H1 (cell line): Measurements from ENCODE around the gene TTC33. TPM values are rescaled to one million over a fixed set of nuclear protein-coding genes. Genes with fewer than 3 reads are reported as not detected.

Source experiments
- CTCF ChIA-PET: fragments of 300-600 bp; sonication (Branson Sonifier 250); formaldehyde crosslinking; loops from one replicate; lab custom pipeline; 2021; ENCODE audit not compliant: partially characterized antibody; lab: Charles Lee
- POLR2A ChIA-PET: fragments of 300-600 bp; sonication (Branson Sonifier 250); formaldehyde crosslinking; loops from one replicate; lab custom pipeline; 2021; ENCODE audit warnings: inconsistent platforms; ENCODE audit not compliant: partially characterized antibody; lab: Charles Lee
- DNase-seq, 2 experiments: peaks; one replicate each; pipeline versions ENCODE4 v3.0.0 to v3.0.0-alpha.2; 2010 to 2022; ENCODE audit warnings: low spot score in 2 of 2, low read depth in 1 of 2, mixed read lengths in 1 of 2
- FAIRE-seq: peaks from 2 replicates; lab custom pipeline; 2011; peaks lifted over from hg19 to GRCh38; lab: Jason Lieb, UNC
- H2AFZ ChIP-seq: 2 replicates; pipeline ENCODE4 v1.8.1; 2012; ENCODE audit warnings: low read length, inconsistent platforms
- H2AK5ac ChIP-seq: 2 replicates; pipeline ENCODE4 v1.6.1; 2013; ENCODE audit warnings: low read depth, low read length
- H2BK120ac ChIP-seq: replicated peaks from 2 replicates; pipeline ENCODE3; 2013; ENCODE audit warnings: low read depth, low read length, inconsistent platforms
- H2BK12ac ChIP-seq: 2 replicates; pipeline ENCODE4 v1.6.1; 2013; ENCODE audit warnings: low read depth, low read length
- H2BK15ac ChIP-seq: 2 replicates; pipeline ENCODE4 v1.6.1; 2013; ENCODE audit warnings: low read length
- H2BK20ac ChIP-seq: 2 replicates; pipeline ENCODE4 v1.6.1; 2013; ENCODE audit warnings: low read length
- H2BK5ac ChIP-seq: 2 replicates; pipeline ENCODE4 v1.6.1; 2013; ENCODE audit warnings: low read depth, low read length
- H3K14ac ChIP-seq: 2 replicates; pipeline ENCODE4 v1.6.1; 2013; ENCODE audit warnings: inconsistent platforms; ENCODE audit not compliant: insufficient read length
- H3K18ac ChIP-seq: 2 replicates; pipeline ENCODE4 v1.6.1; 2013; ENCODE audit warnings: low read length; ENCODE audit errors: extremely low read depth
- H3K23ac ChIP-seq: 2 replicates; pipeline ENCODE4 v1.6.1; 2013; ENCODE audit warnings: inconsistent platforms; ENCODE audit not compliant: insufficient read length
- H3K23me2 ChIP-seq: 2 replicates; pipeline ENCODE4 v1.6.1; 2013; ENCODE audit warnings: low read depth, low read length
- H3K27ac ChIP-seq: 2 replicates; pipeline ENCODE4 v1.6.1; 2011; ENCODE audit warnings: low read depth, low read length, inconsistent platforms
- H3K27me3 ChIP-seq, 4 experiments: replicated peaks in 1 of 4; 1 replicate in 1 of 4; 2 replicates in 3 of 4; pipeline versions ENCODE4 v1.6.1 to v1.8.1; 2011 to 2013; ENCODE audit warnings: low read length in 3 of 4, mild to moderate bottlenecking in 3 of 4, inconsistent platforms in 2 of 4, mixed read lengths in 2 of 4, moderate library complexity in 1 of 4; ENCODE audit not compliant: control insufficient read depth in 3 of 4, insufficient read depth in 3 of 4; ENCODE audit errors: extremely low read depth in 1 of 4
- H3K36me3 ChIP-seq, 4 experiments: 2 replicates each; pipeline versions ENCODE4 v1.6.1 to v1.8.1; 2011 to 2013; ENCODE audit warnings: mild to moderate bottlenecking in 4 of 4, low read length in 3 of 4, moderate library complexity in 2 of 4, control low read depth in 1 of 4, inconsistent platforms in 1 of 4; ENCODE audit not compliant: insufficient read depth in 4 of 4, control insufficient read depth in 2 of 4
- H3K4ac ChIP-seq: replicated peaks from 2 replicates; pipeline ENCODE3; 2013; ENCODE audit warnings: low read length, low read depth, mixed read lengths, inconsistent platforms; ENCODE audit not compliant: insufficient read length
- H3K4me1 ChIP-seq, 4 experiments: replicated peaks in 1 of 4; 1 replicate in 1 of 4; 2 replicates in 3 of 4; pipeline versions ENCODE4 v1.6.1 to v1.8.1; 2011 to 2013; ENCODE audit warnings: low read length in 3 of 4, inconsistent platforms in 2 of 4, mixed read lengths in 1 of 4; ENCODE audit not compliant: insufficient read depth in 4 of 4, control insufficient read depth in 3 of 4
- H3K4me2 ChIP-seq, 2 experiments: 2 replicates each; pipeline versions ENCODE4 v1.6.1 to v1.8.1; 2011 to 2013; ENCODE audit warnings: low read depth in 2 of 2, low read length in 2 of 2, control low read depth in 1 of 2, inconsistent platforms in 1 of 2, mild to moderate bottlenecking in 1 of 2; ENCODE audit not compliant: insufficient read depth in 1 of 2
- H3K4me3 ChIP-seq, 4 experiments: fragments of 200-600, 300-600 bp in 1 of 4; sonication (generic), shearing (Covaris generic), sonication (Bioruptor Twin) in 1 of 4; 2 replicates each; pipeline versions ENCODE4 v1.5.1 to v1.8.1; 2011 to 2016; ENCODE audit warnings: low read length in 4 of 4, low read depth in 3 of 4, control low read depth in 2 of 4, inconsistent platforms in 2 of 4, mild to moderate bottlenecking in 2 of 4, mixed read lengths in 1 of 4, moderate library complexity in 1 of 4; ENCODE audit not compliant: insufficient read depth in 2 of 4; ENCODE audit errors: extremely low read depth in 1 of 4
- H3K56ac ChIP-seq: replicated peaks from 2 replicates; pipeline ENCODE3; 2013; ENCODE audit warnings: low read depth, mild to moderate bottlenecking, mixed read lengths, low read length, inconsistent platforms; ENCODE audit not compliant: insufficient read length
- H3K79me1 ChIP-seq: 2 replicates; pipeline ENCODE4 v1.6.1; 2013; ENCODE audit warnings: low read depth, low read length, control low read depth
- H3K79me2 ChIP-seq, 2 experiments: 2 replicates each; pipeline versions ENCODE4 v1.6.1 to v1.8.1; 2012 to 2013; ENCODE audit warnings: low read length in 2 of 2, mild to moderate bottlenecking in 2 of 2, inconsistent platforms in 1 of 2; ENCODE audit not compliant: insufficient read depth in 2 of 2, control insufficient read depth in 1 of 2
- H3K9ac ChIP-seq, 4 experiments: replicated peaks in 1 of 4; 1 replicate in 1 of 4; 2 replicates in 3 of 4; pipeline versions ENCODE4 v1.6.1 to v1.8.1; 2011 to 2013; ENCODE audit warnings: low read depth in 3 of 4, low read length in 3 of 4, control low read depth in 2 of 4, mild to moderate bottlenecking in 2 of 4, moderate library complexity in 2 of 4, inconsistent platforms in 1 of 4; ENCODE audit errors: extremely low read depth in 1 of 4
- H3K9me3 ChIP-seq, 2 experiments: 2 replicates each; pipeline versions ENCODE4 v1.6.1 to v1.8.1; 2012 to 2013; ENCODE audit warnings: mild to moderate bottlenecking in 2 of 2, moderate library complexity in 2 of 2, control low read depth in 1 of 2, inconsistent platforms in 1 of 2, low read depth in 1 of 2, low read length in 1 of 2, mixed read lengths in 1 of 2; ENCODE audit not compliant: insufficient read depth in 2 of 2
- H4K20me1 ChIP-seq, 2 experiments: replicated peaks in 1 of 2; 2 replicates each; pipeline versions ENCODE3 to v1.8.1; 2011 to 2013; ENCODE audit warnings: inconsistent platforms in 2 of 2, low read length in 2 of 2, mild to moderate bottlenecking in 1 of 2; ENCODE audit not compliant: insufficient read depth in 2 of 2, control insufficient read depth in 1 of 2
- H4K5ac ChIP-seq: 2 replicates; pipeline ENCODE4 v1.6.1; 2013; ENCODE audit warnings: low read length, low read depth, mixed read lengths, inconsistent platforms; ENCODE audit not compliant: insufficient read length
- H4K8ac ChIP-seq: 2 replicates; pipeline ENCODE4 v1.8.0; 2013; ENCODE audit warnings: mild to moderate bottlenecking, moderate library complexity, low read length, inconsistent platforms; ENCODE audit not compliant: insufficient read depth; ENCODE audit errors: extremely low read depth
- H4K91ac ChIP-seq: replicated peaks from 2 replicates; pipeline ENCODE3; 2013; ENCODE audit warnings: low read length, mixed read lengths, inconsistent platforms; ENCODE audit not compliant: insufficient read length
- polyA plus RNA-seq, 7 experiments: library from polyadenylated mRNA; depleted of rRNA in 3 of 7; stranded (reverse) in 5 of 7; unstranded in 2 of 7; fragments of >200 nt in 5 of 7; fragments of 200-250 nt in 2 of 7; gene quantifications; 1 replicate in 5 of 7; 2 replicates in 1 of 7; 4 replicates in 1 of 7; pipeline versions ENCODE4 v1.2.1 to v1.2.3, GENCODE V29; 2011 to 2013; ENCODE audit warnings: missing spikeins in 2 of 7, mixed read lengths in 2 of 7
- total RNA-seq: library from RNA; stranded (reverse); fragmentation: NEBNext Ultra II Directional; extraction: Animal tissue kit (Norgen Biotek cat#: 25700); gene quantifications from 2 replicates; pipeline ENCODE4 v1.2.1, GENCODE V29; 2021
- TF ChIP-seq, protein P1 (sequence below): fragments of 300-600 bp; sonication (generic); IDR thresholded peaks from 2 replicates; pipeline ENCODE4 v1.7.1; 2012; ENCODE audit warnings: low read length, moderate library complexity, mild to moderate bottlenecking, inconsistent platforms; ENCODE audit not compliant: insufficient replicate concordance

TTC33 gene
- total and polyA plus RNA-seq, 2 of the 8 experiments (the other 6 are each of a cell fraction or from before 2014, with no cell fraction given): 1.2 to 12.6 TPM

DNA sequence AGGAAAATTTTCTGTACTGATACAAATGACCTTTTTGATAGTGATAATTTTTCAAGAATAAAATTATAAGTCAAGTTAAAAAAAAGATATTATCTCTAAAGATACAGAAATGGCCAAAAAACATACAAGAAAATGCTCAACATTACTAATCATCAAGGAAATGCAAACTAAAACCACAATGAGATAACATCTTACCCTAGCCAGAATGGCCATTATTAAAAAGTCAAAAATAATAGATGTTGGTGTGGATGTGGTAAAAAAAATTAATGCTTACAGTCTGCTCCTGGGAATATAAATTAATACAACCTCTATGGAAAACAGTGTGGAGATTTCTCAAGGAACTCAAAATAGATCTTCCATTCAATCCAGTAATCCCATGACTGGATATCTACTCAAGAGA is 99.0 kb downstream of the TTC33 start:
- H4K91ac ChIP-seq: no peak overlapping the region
- no peak overlapping the region for H3K18ac ChIP-seq
- H4K8ac ChIP-seq: no peak overlapping the region
- H3K4me3 ChIP-seq: no peak overlapping the region
- no peak overlapping the region for H3K14ac ChIP-seq
- no peak for DNase-seq
- no peak overlapping the region for H3K4ac ChIP-seq
- H3K9ac ChIP-seq: no peak overlapping the region
- H4K20me1 ChIP-seq: no peaks in the 10 kb centered on the region
- H2BK12ac ChIP-seq: no peak overlapping the region
- no peaks in the 10 kb centered on the region for H3K4me1 ChIP-seq
- H2BK120ac ChIP-seq: no peak overlapping the region
- no peak for FAIRE-seq
- H3K27ac ChIP-seq: no peak overlapping the region
- ChIA-PET CTCF (no interaction called here), POLR2A (no interaction called here)
- H3K27me3 ChIP-seq: no peaks in the 10 kb centered on the region
- H3K79me2 ChIP-seq: no peaks in the 10 kb centered on the region
- no peaks in the 10 kb centered on the region for H3K36me3 ChIP-seq
- no peak overlapping the region for H2AFZ ChIP-seq
- no peak overlapping the region for H2BK5ac ChIP-seq
- H3K79me1 ChIP-seq: no peaks in the 10 kb centered on the region
- no peaks in the 10 kb centered on the region; the same call in 1 of the 2 replicates for H3K23me2 ChIP-seq
- H2AK5ac ChIP-seq: no peak overlapping the region
- H3K56ac ChIP-seq: no peak overlapping the region
- H4K5ac ChIP-seq: no peak overlapping the region
- no peak overlapping the region for H3K23ac ChIP-seq
- H2BK20ac ChIP-seq: no peak overlapping the region
- H3K9me3 ChIP-seq: no peaks in the 10 kb centered on the region
- H2BK15ac ChIP-seq: no peak overlapping the region
- no peak overlapping the region for H3K4me2 ChIP-seq
- TF ChIP-seq, protein P1, sequence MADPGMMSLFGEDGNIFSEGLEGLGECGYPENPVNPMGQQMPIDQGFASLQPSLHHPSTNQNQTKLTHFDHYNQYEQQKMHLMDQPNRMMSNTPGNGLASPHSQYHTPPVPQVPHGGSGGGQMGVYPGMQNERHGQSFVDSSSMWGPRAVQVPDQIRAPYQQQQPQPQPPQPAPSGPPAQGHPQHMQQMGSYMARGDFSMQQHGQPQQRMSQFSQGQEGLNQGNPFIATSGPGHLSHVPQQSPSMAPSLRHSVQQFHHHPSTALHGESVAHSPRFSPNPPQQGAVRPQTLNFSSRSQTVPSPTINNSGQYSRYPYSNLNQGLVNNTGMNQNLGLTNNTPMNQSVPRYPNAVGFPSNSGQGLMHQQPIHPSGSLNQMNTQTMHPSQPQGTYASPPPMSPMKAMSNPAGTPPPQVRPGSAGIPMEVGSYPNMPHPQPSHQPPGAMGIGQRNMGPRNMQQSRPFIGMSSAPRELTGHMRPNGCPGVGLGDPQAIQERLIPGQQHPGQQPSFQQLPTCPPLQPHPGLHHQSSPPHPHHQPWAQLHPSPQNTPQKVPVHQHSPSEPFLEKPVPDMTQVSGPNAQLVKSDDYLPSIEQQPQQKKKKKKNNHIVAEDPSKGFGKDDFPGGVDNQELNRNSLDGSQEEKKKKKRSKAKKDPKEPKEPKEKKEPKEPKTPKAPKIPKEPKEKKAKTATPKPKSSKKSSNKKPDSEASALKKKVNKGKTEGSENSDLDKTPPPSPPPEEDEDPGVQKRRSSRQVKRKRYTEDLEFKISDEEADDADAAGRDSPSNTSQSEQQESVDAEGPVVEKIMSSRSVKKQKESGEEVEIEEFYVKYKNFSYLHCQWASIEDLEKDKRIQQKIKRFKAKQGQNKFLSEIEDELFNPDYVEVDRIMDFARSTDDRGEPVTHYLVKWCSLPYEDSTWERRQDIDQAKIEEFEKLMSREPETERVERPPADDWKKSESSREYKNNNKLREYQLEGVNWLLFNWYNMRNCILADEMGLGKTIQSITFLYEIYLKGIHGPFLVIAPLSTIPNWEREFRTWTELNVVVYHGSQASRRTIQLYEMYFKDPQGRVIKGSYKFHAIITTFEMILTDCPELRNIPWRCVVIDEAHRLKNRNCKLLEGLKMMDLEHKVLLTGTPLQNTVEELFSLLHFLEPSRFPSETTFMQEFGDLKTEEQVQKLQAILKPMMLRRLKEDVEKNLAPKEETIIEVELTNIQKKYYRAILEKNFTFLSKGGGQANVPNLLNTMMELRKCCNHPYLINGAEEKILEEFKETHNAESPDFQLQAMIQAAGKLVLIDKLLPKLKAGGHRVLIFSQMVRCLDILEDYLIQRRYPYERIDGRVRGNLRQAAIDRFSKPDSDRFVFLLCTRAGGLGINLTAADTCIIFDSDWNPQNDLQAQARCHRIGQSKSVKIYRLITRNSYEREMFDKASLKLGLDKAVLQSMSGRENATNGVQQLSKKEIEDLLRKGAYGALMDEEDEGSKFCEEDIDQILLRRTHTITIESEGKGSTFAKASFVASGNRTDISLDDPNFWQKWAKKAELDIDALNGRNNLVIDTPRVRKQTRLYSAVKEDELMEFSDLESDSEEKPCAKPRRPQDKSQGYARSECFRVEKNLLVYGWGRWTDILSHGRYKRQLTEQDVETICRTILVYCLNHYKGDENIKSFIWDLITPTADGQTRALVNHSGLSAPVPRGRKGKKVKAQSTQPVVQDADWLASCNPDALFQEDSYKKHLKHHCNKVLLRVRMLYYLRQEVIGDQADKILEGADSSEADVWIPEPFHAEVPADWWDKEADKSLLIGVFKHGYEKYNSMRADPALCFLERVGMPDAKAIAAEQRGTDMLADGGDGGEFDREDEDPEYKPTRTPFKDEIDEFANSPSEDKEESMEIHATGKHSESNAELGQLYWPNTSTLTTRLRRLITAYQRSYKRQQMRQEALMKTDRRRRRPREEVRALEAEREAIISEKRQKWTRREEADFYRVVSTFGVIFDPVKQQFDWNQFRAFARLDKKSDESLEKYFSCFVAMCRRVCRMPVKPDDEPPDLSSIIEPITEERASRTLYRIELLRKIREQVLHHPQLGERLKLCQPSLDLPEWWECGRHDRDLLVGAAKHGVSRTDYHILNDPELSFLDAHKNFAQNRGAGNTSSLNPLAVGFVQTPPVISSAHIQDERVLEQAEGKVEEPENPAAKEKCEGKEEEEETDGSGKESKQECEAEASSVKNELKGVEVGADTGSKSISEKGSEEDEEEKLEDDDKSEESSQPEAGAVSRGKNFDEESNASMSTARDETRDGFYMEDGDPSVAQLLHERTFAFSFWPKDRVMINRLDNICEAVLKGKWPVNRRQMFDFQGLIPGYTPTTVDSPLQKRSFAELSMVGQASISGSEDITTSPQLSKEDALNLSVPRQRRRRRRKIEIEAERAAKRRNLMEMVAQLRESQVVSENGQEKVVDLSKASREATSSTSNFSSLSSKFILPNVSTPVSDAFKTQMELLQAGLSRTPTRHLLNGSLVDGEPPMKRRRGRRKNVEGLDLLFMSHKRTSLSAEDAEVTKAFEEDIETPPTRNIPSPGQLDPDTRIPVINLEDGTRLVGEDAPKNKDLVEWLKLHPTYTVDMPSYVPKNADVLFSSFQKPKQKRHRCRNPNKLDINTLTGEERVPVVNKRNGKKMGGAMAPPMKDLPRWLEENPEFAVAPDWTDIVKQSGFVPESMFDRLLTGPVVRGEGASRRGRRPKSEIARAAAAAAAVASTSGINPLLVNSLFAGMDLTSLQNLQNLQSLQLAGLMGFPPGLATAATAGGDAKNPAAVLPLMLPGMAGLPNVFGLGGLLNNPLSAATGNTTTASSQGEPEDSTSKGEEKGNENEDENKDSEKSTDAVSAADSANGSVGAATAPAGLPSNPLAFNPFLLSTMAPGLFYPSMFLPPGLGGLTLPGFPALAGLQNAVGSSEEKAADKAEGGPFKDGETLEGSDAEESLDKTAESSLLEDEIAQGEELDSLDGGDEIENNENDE: no peak
